GM18517 (cell line): ENCODE measurements around the gene ELOVL5.

Source experiments
- ATAC-seq: cut with Tn5 transposase; IDR thresholded peaks from one replicate; pipeline ENCODE4 v1.9.1; 2021; ENCODE audit warnings: mild to moderate bottlenecking, moderate library complexity; ENCODE audit not compliant: unreplicated experiment

ELOVL5 gene

DNA sequence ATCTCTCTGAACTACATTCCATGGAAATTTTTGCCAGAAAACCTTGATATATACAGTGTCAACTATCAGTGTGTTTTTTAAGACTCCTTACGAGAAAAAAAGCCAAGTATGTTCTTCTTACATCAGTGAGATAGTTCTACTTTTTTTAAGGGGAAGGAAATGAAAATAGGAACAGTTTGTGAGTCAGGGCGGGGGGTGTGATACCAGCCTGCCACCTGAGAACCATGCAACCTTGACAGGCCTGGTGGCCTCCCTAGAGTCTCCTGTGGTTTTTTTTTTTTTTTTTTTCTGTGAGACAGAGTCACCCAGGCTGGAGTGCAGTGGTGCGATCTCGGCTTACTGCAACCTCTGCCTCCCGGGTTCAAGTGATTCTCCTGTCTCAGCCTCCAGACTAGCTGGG is 103.8 kb downstream of the ELOVL5 start:
- ATAC-seq: peak; percentile 73

- no peak for ATAC-seq
Observed at GRCh38 chr6:53244399-53244931, 104.3 kb downstream of the ELOVL5 start.

GRCh38 chr6:53241938-53242337 is 106.8 kb downstream of the ELOVL5 start:
- no peak for ATAC-seq

- ATAC-seq: no peak
Observed at GRCh38 chr6:53240761-53241160, 108.0 kb downstream of the ELOVL5 start.

DNA sequence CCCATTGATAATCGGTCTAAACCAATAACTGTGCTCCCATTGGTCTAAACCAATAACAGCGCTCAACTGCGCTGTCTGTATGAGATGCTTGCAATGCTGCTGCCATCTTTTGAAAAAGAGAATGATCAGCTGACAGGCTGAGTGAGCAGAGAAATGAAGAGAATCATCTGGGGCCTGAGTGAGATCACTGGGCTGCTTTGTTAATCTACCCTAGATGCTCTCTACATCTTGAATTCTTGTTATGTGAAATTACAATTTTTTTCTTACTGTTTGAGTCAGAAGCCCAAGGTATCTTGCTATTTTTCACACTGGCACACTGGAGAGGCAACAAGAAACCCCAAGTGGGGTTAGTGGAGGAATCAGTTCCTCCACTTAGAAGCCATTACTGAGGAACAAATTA is 108.6 kb downstream of the ELOVL5 start:
- no peak for ATAC-seq

- ATAC-seq: peak; percentile 66
Observed at GRCh38 chr6:53239526-53239925, 109.2 kb downstream of the ELOVL5 start.

DNA sequence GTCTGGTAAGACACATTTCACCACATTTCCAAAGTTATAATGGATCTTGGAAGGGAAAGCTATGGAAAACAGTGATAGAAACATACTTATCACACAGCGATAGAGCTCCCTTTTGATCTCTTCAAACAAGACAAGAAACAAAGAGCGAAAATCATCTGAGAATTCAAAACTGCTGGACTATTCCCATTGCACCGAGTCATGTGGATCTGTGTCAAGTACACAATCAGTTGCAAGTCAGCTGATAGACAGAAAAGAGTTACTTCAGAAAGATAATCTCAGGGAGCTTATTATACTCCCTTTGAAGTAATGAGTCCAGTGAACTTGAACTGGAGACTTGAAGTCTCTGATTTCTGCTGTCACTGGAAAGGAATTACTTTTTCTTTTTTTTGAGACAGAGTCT is 110.4 kb downstream of the ELOVL5 start:
- no peak for ATAC-seq

DNA sequence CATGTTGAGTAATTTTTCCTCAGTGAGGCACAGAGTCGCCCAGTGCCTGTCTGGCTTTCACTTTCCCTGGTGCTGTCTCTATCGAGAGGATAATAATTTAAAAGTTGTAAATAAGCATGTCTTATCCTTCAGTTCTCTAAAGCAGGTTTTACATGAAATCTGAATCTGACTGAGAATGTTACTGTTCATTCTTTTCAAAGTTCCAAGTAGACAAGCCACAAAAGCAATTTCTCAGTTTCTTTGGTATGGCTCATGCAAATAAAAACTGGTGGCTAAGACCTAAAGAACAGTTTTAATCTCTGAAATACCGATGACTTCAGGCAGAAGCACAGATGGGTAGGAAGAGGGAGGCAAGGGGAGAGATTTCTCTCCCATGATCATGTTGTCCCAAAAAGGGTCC is 112.5 kb downstream of the ELOVL5 start:
- ATAC-seq: no peak

GRCh38 chr6:53235508-53235907 is 113.2 kb downstream of the ELOVL5 start:
- no peak for ATAC-seq

- ATAC-seq: no peak
Observed at GRCh38 chr6:53233309-53233708, 115.4 kb downstream of the ELOVL5 start.

DNA sequence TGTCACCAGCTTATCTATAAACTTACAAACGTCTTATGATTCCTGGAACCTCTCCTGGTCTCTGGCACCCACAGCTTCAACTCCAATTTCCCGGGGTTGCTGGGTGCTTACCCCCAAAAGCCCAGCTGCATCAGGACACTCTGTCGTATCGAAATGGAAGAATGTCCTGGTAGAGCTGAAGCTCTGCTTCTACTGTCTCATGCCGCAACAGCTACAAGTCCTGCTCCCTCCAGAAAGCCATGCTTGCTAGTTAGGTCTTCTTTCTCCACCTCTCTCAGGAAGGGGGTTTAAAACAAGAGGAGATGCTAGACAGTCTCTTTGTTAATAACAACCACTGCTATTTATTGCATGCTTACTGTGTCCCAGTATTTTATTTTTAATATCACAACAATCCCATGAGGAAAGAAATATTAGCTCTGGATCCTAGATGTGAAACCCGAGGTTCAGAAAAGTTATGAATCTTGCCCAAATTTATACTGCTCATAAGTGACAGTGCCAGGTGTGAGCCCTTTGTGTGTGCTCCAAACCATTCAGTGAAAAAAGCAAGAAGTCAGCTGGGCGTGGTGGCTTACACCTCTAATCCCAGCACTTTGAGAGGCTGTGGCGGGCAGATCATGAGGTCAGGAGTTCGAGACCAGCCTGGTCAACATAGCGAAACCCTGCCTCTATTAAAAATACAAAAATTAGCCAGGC is 117.8 kb downstream of the ELOVL5 start:
- ATAC-seq: no peak

GRCh38 chr6:53227847-53228246 is 120.9 kb downstream of the ELOVL5 start:
- no peak for ATAC-seq

GRCh38 chr6:53220605-53221004 is 128.1 kb downstream of the ELOVL5 start:
- no peak for ATAC-seq
